IMR-90 (cell line): Measurements from ENCODE around the gene ZFR2. TPM values are rescaled to one million over a fixed set of nuclear protein-coding genes. Genes with fewer than 3 reads are reported as not detected.

Source experiments
- ATAC-seq: fragments of 200-7000 bp; cut with Tn5 transposase; 2 replicates; pipeline ENCODE4 v1.9.1; 2020; ENCODE audit warnings: low read depth, mild to moderate bottlenecking, moderate library complexity
- BruUV-seq: library from RNA; stranded (reverse); fragments of 400-500 nt; replicated peaks from 2 replicates; lab custom pipeline; 2021; lab: Mats Ljungman, UMichigan
- CTCF ChIA-PET: fragments of 300-600 bp; formaldehyde crosslinking; extraction: SDS; loops from one replicate; lab custom pipeline; 2021; ENCODE audit warnings: antibody characterized with exemption; lab: Yijun Ruan, JAX
- POLR2A ChIA-PET: fragments of 300-600 bp; sonication (Branson Sonifier 250); formaldehyde crosslinking; loops from one replicate; lab custom pipeline; 2022; ENCODE audit warnings: antibody characterized with exemption; ENCODE audit not compliant: unreplicated experiment; lab: Charles Lee
- DNase-seq: peaks from one replicate; pipeline ENCODE4 v3.0.0; 2013
- H2AFZ ChIP-seq: replicated peaks from 2 replicates; pipeline ENCODE3; 2013; ENCODE audit warnings: low read length, mild to moderate bottlenecking; ENCODE audit not compliant: poor library complexity
- H2AK5ac ChIP-seq: 2 replicates; pipeline ENCODE4 v1.6.1; 2013; ENCODE audit warnings: low read depth, low read length, inconsistent platforms
- H2AK9ac ChIP-seq: replicated peaks from 2 replicates; pipeline ENCODE3; 2013; ENCODE audit warnings: mild to moderate bottlenecking, low read depth, low read length, moderate library complexity; ENCODE audit not compliant: poor library complexity
- H2BK120ac ChIP-seq: 2 replicates; pipeline ENCODE4 v1.6.1; 2013; ENCODE audit warnings: low read depth, low read length, inconsistent platforms
- H2BK15ac ChIP-seq: 3 replicates; pipeline ENCODE4 v1.6.1; 2013; ENCODE audit warnings: low read depth, low read length, inconsistent platforms
- H2BK20ac ChIP-seq: 2 replicates; pipeline ENCODE4 v1.6.1; 2013; ENCODE audit warnings: low read depth, mild to moderate bottlenecking, inconsistent platforms, low read length, moderate library complexity
- H2BK5ac ChIP-seq: 2 replicates; pipeline ENCODE4 v1.6.1; 2013; ENCODE audit warnings: mild to moderate bottlenecking, low read depth, low read length, inconsistent platforms; ENCODE audit not compliant: poor library complexity, severe bottlenecking
- H3K14ac ChIP-seq: replicated peaks from 2 replicates; pipeline ENCODE4 v1.6.1; 2013; ENCODE audit warnings: low read depth, low read length, inconsistent platforms
- H3K18ac ChIP-seq: 2 replicates; pipeline ENCODE4 v1.6.1; 2013; ENCODE audit warnings: low read depth, low read length, control low read depth
- H3K23ac ChIP-seq: 2 replicates; pipeline ENCODE4 v1.6.1; 2013; ENCODE audit warnings: low read depth, low read length, inconsistent platforms
- H3K27ac ChIP-seq: 2 replicates; pipeline ENCODE4 v1.5.1; 2013; ENCODE audit warnings: mild to moderate bottlenecking, control low read depth, low read length; ENCODE audit not compliant: insufficient read depth
- H3K27me3 ChIP-seq: 2 replicates; pipeline ENCODE4 v1.6.1; 2013; ENCODE audit warnings: low read length; ENCODE audit not compliant: control insufficient read depth, insufficient read depth
- H3K36me3 ChIP-seq: 2 replicates; pipeline ENCODE4 v1.6.1; 2013; ENCODE audit warnings: low read length, mixed read lengths; ENCODE audit not compliant: control insufficient read depth, insufficient read depth
- H3K4ac ChIP-seq: 2 replicates; pipeline ENCODE4 v1.6.1; 2013; ENCODE audit warnings: low read depth, low read length, inconsistent platforms
- H3K4me1 ChIP-seq: 2 replicates; pipeline ENCODE4 v1.6.1; 2013; ENCODE audit warnings: low read length, mixed read lengths; ENCODE audit not compliant: control insufficient read depth, insufficient read depth
- H3K4me2 ChIP-seq: 2 replicates; pipeline ENCODE4 v1.6.1; 2013; ENCODE audit warnings: low read depth, mild to moderate bottlenecking, control low read depth, low read length, moderate library complexity
- H3K4me3 ChIP-seq: 2 replicates; pipeline ENCODE4 v1.5.1; 2013; ENCODE audit warnings: low read depth, mild to moderate bottlenecking, control low read depth, low read length, moderate library complexity; ENCODE audit not compliant: insufficient read depth
- H3K56ac ChIP-seq: 2 replicates; pipeline ENCODE4 v1.6.1; 2013; ENCODE audit warnings: low read length, inconsistent platforms; ENCODE audit not compliant: insufficient read depth; ENCODE audit errors: extremely low read depth
- H3K79me1 ChIP-seq, 2 experiments: 2 replicates each; pipeline ENCODE4 v1.6.1; 2013; ENCODE audit warnings: low read length in 2 of 2, inconsistent platforms in 1 of 2, low read depth in 1 of 2
- H3K9ac ChIP-seq: 2 replicates; pipeline ENCODE4 v1.6.1; 2013; ENCODE audit warnings: low read depth, low read length, control low read depth
- H3K9me1 ChIP-seq: 2 replicates; pipeline ENCODE4 v1.6.1; 2013; ENCODE audit warnings: low read length, inconsistent platforms; ENCODE audit not compliant: insufficient read depth
- H3K9me3 ChIP-seq: 2 replicates; pipeline ENCODE4 v1.6.1; 2013; ENCODE audit warnings: low read length; ENCODE audit not compliant: control insufficient read depth, insufficient read depth
- H4K20me1 ChIP-seq: 2 replicates; pipeline ENCODE4 v1.6.1; 2013; ENCODE audit warnings: low read length, inconsistent platforms; ENCODE audit not compliant: insufficient read depth
- H4K5ac ChIP-seq: 2 replicates; pipeline ENCODE4 v1.6.1; 2013; ENCODE audit warnings: mild to moderate bottlenecking, low read depth, low read length, control low read depth
- H4K8ac ChIP-seq, 2 experiments: 2 replicates each; pipeline ENCODE4 v1.6.1; 2013; ENCODE audit warnings: low read depth in 2 of 2, low read length in 2 of 2, control low read depth in 1 of 2, inconsistent platforms in 1 of 2
- H4K91ac ChIP-seq: 2 replicates; pipeline ENCODE4 v1.6.1; 2013; ENCODE audit warnings: low read depth, low read length, inconsistent platforms; ENCODE audit not compliant: insufficient read depth
- BHLHE40 ChIP-seq: fragments of 150-350 bp; IDR thresholded peaks from 2 replicates; pipeline ENCODE4 v1.6.1; 2016; ENCODE audit warnings: mild to moderate bottlenecking, low read depth, low read length
- CEBPB ChIP-seq: IDR thresholded peaks from 2 replicates; pipeline ENCODE4 v1.6.1; 2012; ENCODE audit warnings: low read depth, low read length, improper control_type of control experiment
- MAFK ChIP-seq: IDR thresholded peaks from 2 replicates; pipeline ENCODE4 v1.6.1; 2012; ENCODE audit warnings: low read depth, low read length, improper control_type of control experiment
- MAZ ChIP-seq: IDR thresholded peaks from 2 replicates; pipeline ENCODE4 v1.6.1; 2012; ENCODE audit warnings: low read depth, mild to moderate bottlenecking, low read length, improper control_type of control experiment, moderate library complexity, borderline replicate concordance
- MXI1 ChIP-seq: IDR thresholded peaks from 2 replicates; pipeline ENCODE4 v1.6.1; 2012; ENCODE audit warnings: low read depth, mild to moderate bottlenecking, low read length, moderate library complexity, borderline replicate concordance
- POLR2A ChIP-seq: IDR thresholded peaks from 2 replicates; pipeline ENCODE4 v1.6.1; 2012; ENCODE audit warnings: mild to moderate bottlenecking, low read depth, low read length
- RAD21 ChIP-seq: IDR thresholded peaks from 2 replicates; pipeline ENCODE4 v1.6.1; 2012; ENCODE audit warnings: low read length, improper control_type of control experiment
- RFX5 ChIP-seq: IDR thresholded peaks from 2 replicates; pipeline ENCODE4 v1.8.0; 2012; ENCODE audit warnings: low read depth, mild to moderate bottlenecking, low read length, moderate library complexity
- SMC3 ChIP-seq: fragments of 150-350 bp; IDR thresholded peaks from 2 replicates; pipeline ENCODE4 v1.6.1; 2016; ENCODE audit warnings: low read depth, mild to moderate bottlenecking, antibody characterized with exemption, low read length, moderate library complexity
- WGBS, 2 experiments: methylation state at CpG; one replicate each; pipeline versions ENCODE4 v1.1.5 to v1.1.7; 2013; ENCODE audit warnings: missing lambda C conversion rate in 2 of 2; ENCODE audit not compliant: insufficient read length in 1 of 2; ENCODE audit errors: extremely low coverage in 2 of 2; 5-methylcytosine and 5-hydroxymethylcytosine counted together
- dilution Hi-C: fragments of 300-500 bp; cut with HindIII; formaldehyde crosslinking; loops from one replicate; pipeline ENCODE4 v1.14.3; 2018; ENCODE audit warnings: low sequenced_read_pairs; ENCODE audit not compliant: unreplicated experiment
- in situ Hi-C: fragments of 300-500 bp; cut with MboI; formaldehyde crosslinking; loops from 3 replicates; pipeline ENCODE4 v1.14.3; 2019; ENCODE audit warnings: low sequenced_read_pairs, inconsistent platforms, mixed read lengths
- intact Hi-C: fragments of 100-400 bp; cut with micrococcal nuclease; formaldehyde crosslinking; loops from 2 replicates; pipeline ENCODE4 v1.10.0; 2022
- polyA plus RNA-seq, 3 experiments: library from polyadenylated mRNA; depleted of rRNA; stranded (reverse); fragments of >200 nt; gene quantifications; 2 replicates each; pipeline ENCODE4 v1.2.3, GENCODE V29; 2012; ENCODE audit warnings: low replicate concordance in 1 of 3
- total RNA-seq: library from RNA; depleted of rRNA; stranded (reverse); fragments of >200 nt; gene quantifications from 2 replicates; pipeline ENCODE4 v1.2.3, GENCODE V29; 2012
- TF ChIP-seq, protein P1 (sequence below): fragments of 150-350 bp; IDR thresholded peaks from 2 replicates; pipeline ENCODE4 v1.6.1; 2017; ENCODE audit warnings: mild to moderate bottlenecking, antibody characterized with exemption, low read length, low read depth
- TF ChIP-seq, protein P2 (sequence below): conservative IDR thresholded peaks from 2 replicates; pipeline ENCODE4 v1.5.1; 2012; ENCODE audit warnings: mild to moderate bottlenecking, low read depth, low read length, improper control_type of control experiment

ZFR2 gene
- total and polyA plus RNA-seq, 2 of the 4 experiments (the other 2 are of a cell fraction), result 0.19 TPM; not detected in 1

DNA sequence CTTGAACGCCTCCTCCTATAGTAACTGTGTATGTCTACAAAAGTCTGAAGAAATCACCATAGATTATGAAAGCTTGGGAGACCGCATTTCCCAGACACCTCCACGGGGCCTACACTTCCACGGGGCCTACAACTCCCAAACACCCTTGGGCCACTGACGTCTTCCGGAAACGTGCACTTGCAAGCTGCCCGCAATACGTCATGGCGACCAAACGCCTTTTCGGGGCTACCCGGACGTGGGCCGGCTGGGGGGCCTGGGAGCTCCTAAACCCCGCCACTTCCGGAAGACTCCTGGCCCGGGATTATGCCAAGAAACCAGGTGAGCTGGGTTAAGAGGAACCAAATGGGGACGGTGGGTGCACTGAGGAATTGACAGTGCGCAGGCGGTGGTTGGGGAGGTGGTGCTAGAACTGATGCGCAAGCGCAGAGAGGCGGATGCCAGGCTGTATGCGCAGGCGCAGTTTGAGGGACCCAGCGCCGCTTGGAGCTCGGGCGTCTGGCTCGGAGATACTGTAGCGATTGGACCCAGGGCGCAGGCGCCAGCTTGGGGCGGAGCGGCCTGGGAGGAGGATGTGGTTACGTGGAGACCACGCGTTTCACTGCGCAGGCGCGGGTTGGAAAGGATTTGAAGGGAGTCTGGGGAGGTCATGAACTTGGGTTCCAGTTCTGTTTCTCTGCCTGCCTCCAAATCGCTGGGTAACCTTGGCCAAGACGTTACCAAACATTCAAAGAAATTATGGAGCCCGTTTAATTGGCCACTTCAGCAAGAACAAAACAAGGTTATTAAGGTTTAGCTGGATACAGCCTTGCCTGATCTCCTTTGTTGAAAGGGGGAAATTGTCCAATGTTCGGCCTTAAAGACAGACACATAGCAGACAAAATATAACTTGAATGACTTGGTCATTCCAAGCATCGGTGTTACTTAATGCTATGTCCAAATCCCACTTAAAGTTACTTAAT is 106.1 kb downstream of the ZFR2 start, which contains the start of gene MRPL54:
Gene MRPL54, plus strand, starts transcription at position 182 of the 959 bp plus-strand sequence. Its CDS starts 19 bp downstream, at position 201.
- WGBS, 2 experiments, result 0% methylated on average over 26 of the region's 47 CpGs; no CpG with 5 or more reads in 1 of the 2 experiments
- Histone ChIP-seq H3K4ac (peak within 1 kb of the TSS; percentile 92), H3K18ac (peak within 1 kb of the TSS; percentile 39), H2BK120ac (peak within 1 kb of the TSS; percentile 79), H3K79me1 (peaks cover 18 to 39% of the 10 kb centered on the region in 2 experiments), H3K4me1 (peaks cover 2% of the 10 kb centered on the region; the same call in 1 of the 2 replicates), H3K36me3 (peaks cover 19% of the 10 kb centered on the region), H3K56ac (peak within 1 kb of the TSS; percentile 92), H2BK15ac (peak within 1 kb of the TSS; percentile 75; the same call in 1 of the 3 replicates), H3K9me3 (no peaks in the 10 kb centered on the region), H3K4me2 (peak within 1 kb of the TSS; percentile 70), H3K9me1 (peaks cover 3% of the 10 kb centered on the region; the same call in 1 of the 2 replicates), H3K14ac (peak within 1 kb of the TSS; percentile 91), H2BK5ac (peak within 1 kb of the TSS; percentile 93), H4K91ac (peak within 1 kb of the TSS; percentile 88), H3K4me3 (peak within 1 kb of the TSS; percentile 87), H4K8ac (peak within 1 kb of the TSS; percentile 80 to 98), H3K27me3 (no peaks in the 10 kb centered on the region), H3K27ac (peak within 1 kb of the TSS; percentile 97), H3K23ac (peak within 1 kb of the TSS; percentile 44; the same call in 1 of the 2 replicates), H2AK9ac (peak within 1 kb of the TSS; percentile 98), H3K9ac (peak within 1 kb of the TSS; percentile 90), H4K5ac (peak within 1 kb of the TSS; percentile 94), H4K20me1 (no peaks in the 10 kb centered on the region), H2AK5ac (peak within 1 kb of the TSS; percentile 73), H2BK20ac (peak within 1 kb of the TSS; percentile 12; the same call in 1 of the 2 replicates), H2AFZ (peak within 1 kb of the TSS; percentile 99)
- CTCF ChIA-PET, result interaction anchor here (0.6 to 0.7 kb wide), 2 partner anchors 101 to 195 kb away, joined by 3 to 4 read pairs; no protein-coding TSS in a partner anchor
- peak; percentile 94 for ATAC-seq
- intact Hi-C loops (no loop called here), dilution Hi-C loops (no loop called here), in situ Hi-C loops (no loop called here)
- BruUV-seq, result no TSS peak
- POLR2A ChIA-PET, result interaction anchor here (0.5 to 1.3 kb wide), 5 partner anchors 10 to 25 kb away, joined by 3 to 4 read pairs (median 3); partner anchors contain the start of gene RAX2
- peak; percentile 99 for DNase-seq
- TF ChIP-seq MAZ, result peak; percentile 27; the same call in 1 of the 2 replicates
- TF ChIP-seq POLR2A, result peak; percentile 91
- TF ChIP-seq CEBPB, result peak; percentile 74
- no peak for TF ChIP-seq SMC3
- TF ChIP-seq, protein P1, sequence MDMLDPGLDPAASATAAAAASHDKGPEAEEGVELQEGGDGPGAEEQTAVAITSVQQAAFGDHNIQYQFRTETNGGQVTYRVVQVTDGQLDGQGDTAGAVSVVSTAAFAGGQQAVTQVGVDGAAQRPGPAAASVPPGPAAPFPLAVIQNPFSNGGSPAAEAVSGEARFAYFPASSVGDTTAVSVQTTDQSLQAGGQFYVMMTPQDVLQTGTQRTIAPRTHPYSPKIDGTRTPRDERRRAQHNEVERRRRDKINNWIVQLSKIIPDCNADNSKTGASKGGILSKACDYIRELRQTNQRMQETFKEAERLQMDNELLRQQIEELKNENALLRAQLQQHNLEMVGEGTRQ, result 0 out of 2 replicates have a peak, but pooled peaks have one; percentile 9
- no peak for TF ChIP-seq RAD21
- TF ChIP-seq, protein P2, sequence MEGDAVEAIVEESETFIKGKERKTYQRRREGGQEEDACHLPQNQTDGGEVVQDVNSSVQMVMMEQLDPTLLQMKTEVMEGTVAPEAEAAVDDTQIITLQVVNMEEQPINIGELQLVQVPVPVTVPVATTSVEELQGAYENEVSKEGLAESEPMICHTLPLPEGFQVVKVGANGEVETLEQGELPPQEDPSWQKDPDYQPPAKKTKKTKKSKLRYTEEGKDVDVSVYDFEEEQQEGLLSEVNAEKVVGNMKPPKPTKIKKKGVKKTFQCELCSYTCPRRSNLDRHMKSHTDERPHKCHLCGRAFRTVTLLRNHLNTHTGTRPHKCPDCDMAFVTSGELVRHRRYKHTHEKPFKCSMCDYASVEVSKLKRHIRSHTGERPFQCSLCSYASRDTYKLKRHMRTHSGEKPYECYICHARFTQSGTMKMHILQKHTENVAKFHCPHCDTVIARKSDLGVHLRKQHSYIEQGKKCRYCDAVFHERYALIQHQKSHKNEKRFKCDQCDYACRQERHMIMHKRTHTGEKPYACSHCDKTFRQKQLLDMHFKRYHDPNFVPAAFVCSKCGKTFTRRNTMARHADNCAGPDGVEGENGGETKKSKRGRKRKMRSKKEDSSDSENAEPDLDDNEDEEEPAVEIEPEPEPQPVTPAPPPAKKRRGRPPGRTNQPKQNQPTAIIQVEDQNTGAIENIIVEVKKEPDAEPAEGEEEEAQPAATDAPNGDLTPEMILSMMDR, result no peak
- peak; percentile 83 for TF ChIP-seq MXI1
- no peak for TF ChIP-seq MAFK
- peak; percentile 88 for TF ChIP-seq BHLHE40
- TF ChIP-seq RFX5, result peak; percentile 24; the same call in 1 of the 2 replicates
